ENCODE data around the gene SPARC.

GRCh38 chr5:151627650-151628049, 59.1 kb downstream of the SPARC start:
- TF ChIP-seq, protein P1, sequence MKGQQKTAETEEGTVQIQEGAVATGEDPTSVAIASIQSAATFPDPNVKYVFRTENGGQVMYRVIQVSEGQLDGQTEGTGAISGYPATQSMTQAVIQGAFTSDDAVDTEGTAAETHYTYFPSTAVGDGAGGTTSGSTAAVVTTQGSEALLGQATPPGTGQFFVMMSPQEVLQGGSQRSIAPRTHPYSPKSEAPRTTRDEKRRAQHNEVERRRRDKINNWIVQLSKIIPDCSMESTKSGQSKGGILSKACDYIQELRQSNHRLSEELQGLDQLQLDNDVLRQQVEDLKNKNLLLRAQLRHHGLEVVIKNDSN (IDR thresholded peaks at IDR 0.05), result no peak
- TF ChIP-seq MAX (IDR thresholded peaks at IDR 0.05), result no peak

Data from Ishikawa (cell line).